Stimulated activated CD8-positive, alpha-beta memory T cell treated with anti-CD3 and anti-CD28 coated beads, Interleukin-4, amount 100 ng/mL, for 24 hours (primary cell): Measurements from ENCODE around the gene CNDP2.

Source experiments
- DNase-seq: peaks from one replicate; pipeline ENCODE4 v3.0.0-alpha.2; 2020; ENCODE audit warnings: low read depth

Gene CNDP2

DNA sequence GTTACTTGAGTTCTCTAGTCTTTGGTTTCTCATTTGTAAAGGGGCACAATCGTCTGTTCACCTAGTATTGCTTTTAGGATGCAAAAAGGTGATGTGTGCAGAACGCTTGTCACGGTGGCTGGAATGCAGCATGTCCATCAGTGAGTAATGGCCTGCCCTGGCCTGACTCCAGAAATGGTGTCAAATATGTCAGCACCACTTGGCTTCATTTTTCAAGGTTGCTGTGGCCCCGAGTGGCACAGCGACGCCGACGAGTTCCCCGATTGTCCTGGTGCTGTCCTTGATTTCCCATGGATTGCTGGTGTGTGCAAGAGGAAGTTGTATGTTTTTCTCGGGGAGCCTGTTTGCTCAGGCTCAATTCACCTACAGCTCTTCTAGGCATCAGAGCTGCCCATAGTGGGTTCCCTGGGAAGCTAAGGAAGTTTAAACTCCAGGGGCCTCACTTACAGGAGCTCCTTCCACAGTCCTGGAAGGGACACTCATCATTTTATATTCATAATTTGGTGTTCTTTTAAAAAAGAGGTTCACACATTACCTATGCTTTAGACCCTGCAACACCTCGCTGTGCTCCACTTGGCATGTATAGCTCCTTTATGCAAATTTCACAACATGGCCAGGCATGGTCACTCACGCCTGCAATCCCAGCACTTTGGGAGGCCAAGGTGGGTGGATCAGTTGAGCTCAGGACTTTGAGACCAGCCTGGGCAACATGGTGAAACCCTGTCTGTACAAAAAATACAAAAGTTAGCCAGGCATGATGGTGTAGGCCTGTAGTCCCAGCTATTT is 75.9 kb downstream of the CNDP2 start:
- no peak for DNase-seq

DNA sequence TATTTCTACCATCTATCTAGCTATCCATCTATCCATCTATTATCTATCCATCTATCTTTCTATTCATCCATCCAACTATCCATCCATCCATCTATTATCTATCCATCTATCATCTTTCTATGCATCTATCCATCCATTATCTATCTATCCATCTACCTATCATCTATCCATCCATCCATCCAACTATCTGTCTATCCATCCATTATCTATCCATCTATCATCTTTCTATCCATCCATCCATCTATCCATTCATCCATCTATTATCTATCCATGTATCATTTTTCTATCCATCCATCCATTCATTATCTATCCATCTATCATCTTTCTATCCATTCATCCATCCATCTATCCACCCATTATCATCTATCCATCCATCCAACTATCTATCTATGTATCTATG is 76.9 kb downstream of the CNDP2 start:
- no peak for DNase-seq
